K562 (cell line): Measurements from ENCODE around the gene PNPO. TPM values are rescaled to one million over a fixed set of nuclear protein-coding genes. Genes with fewer than 3 reads are reported as not detected.
A peak's percentile ranks its signal among the peaks of the same experiment; 100 is the strongest.

ENCODE experiments used
- ATAC-seq: fragments of 200-7000 bp; cut with Tn5 transposase; 3 replicates; pipeline ENCODE4 v1.9.1; 2020; ENCODE audit warnings: moderate library complexity
- BruUV-seq: library from RNA; stranded (reverse); fragments of 400-500 nt; replicated peaks from 2 replicates; lab custom pipeline; 2021; lab: Mats Ljungman, UMichigan
- CTCF ChIA-PET: fragments of 300-600 bp; formaldehyde crosslinking; extraction: SDS; loops from one replicate; lab custom pipeline; 2021; ENCODE audit warnings: low intra/inter-chr PET ratio; lab: Yijun Ruan, JAX
- POLR2A ChIA-PET: fragments of 300-600, 350-650 bp; sonication (Branson Sonifier 250); formaldehyde crosslinking; extraction: SDS; loops from one replicate; lab custom pipeline; 2021; ENCODE audit warnings: antibody characterized with exemption, inconsistent platforms; lab: Yijun Ruan, JAX
- DNase-seq, 4 experiments: peaks; one replicate each; pipeline versions ENCODE4 v3.0.0 to v3.0.0-alpha.2; 2011 to 2018; ENCODE audit warnings: low spot score in 3 of 4, mixed read lengths in 3 of 4; ENCODE audit errors: extremely low read depth in 1 of 4
- FAIRE-seq: peaks from 2 replicates; lab custom pipeline; 2011; peaks lifted over from hg19 to GRCh38; lab: Jason Lieb, UNC
- H2AFZ ChIP-seq: 2 replicates; pipeline ENCODE4 v1.6.0; 2011; ENCODE audit warnings: low read depth, low read length, control low read depth, inconsistent platforms
- H3K27ac ChIP-seq: fragments of 200-600 bp; 3 replicates; pipeline ENCODE4 v1.8.0; 2011; ENCODE audit warnings: low read depth, mild to moderate bottlenecking, control low read depth, inconsistent platforms, low read length, moderate library complexity, mixed read lengths; ENCODE audit errors: extremely low read depth
- H3K27me3 ChIP-seq, 2 experiments: fragments of 300-600 bp in 1 of 2; 2 replicates in 1 of 2; 3 replicates in 1 of 2; pipeline versions ENCODE4 v1.6.0 to v1.8.0; 2011; ENCODE audit warnings: inconsistent platforms in 2 of 2, low read length in 2 of 2, mild to moderate bottlenecking in 1 of 2, mixed read lengths in 1 of 2, moderate library complexity in 1 of 2; ENCODE audit not compliant: control insufficient read depth in 2 of 2, insufficient read depth in 2 of 2
- H3K36me3 ChIP-seq: fragments of 300-600 bp; 3 replicates; pipeline ENCODE4 v1.8.0; 2011; ENCODE audit warnings: mild to moderate bottlenecking, low read length, inconsistent platforms; ENCODE audit not compliant: control insufficient read depth, insufficient read depth
- H3K4me1 ChIP-seq, 2 experiments: fragments of 200-600 bp in 1 of 2; replicated peaks in 1 of 2; 2 replicates in 1 of 2; 3 replicates in 1 of 2; pipeline versions ENCODE4 v1.5.1 to v1.8.0; 2011; ENCODE audit warnings: inconsistent platforms in 2 of 2, low read length in 2 of 2, mild to moderate bottlenecking in 1 of 2, mixed read lengths in 1 of 2, moderate library complexity in 1 of 2; ENCODE audit not compliant: control insufficient read depth in 2 of 2, insufficient read depth in 2 of 2
- H3K4me2 ChIP-seq: 2 replicates; pipeline ENCODE4 v1.6.1; 2011; ENCODE audit warnings: low read length, control low read depth, inconsistent platforms, mixed read lengths; ENCODE audit not compliant: insufficient read depth
- H3K4me3 ChIP-seq: fragments of 200-600 bp; sonication (generic), shearing (Covaris generic); 2 replicates; pipeline ENCODE4 v1.5.1; 2016; ENCODE audit warnings: control low read depth, inconsistent platforms
- H3K79me2 ChIP-seq: fragments of 200-600 bp; 3 replicates; pipeline ENCODE4 v1.8.0; 2011; ENCODE audit warnings: low read length, inconsistent platforms; ENCODE audit not compliant: control insufficient read depth, insufficient read depth
- H3K9ac ChIP-seq, 2 experiments: 2 replicates each; pipeline versions ENCODE4 v1.6.0 to v1.6.1; 2011; ENCODE audit warnings: low read depth in 2 of 2, low read length in 2 of 2, control low read depth in 1 of 2, inconsistent platforms in 1 of 2, mild to moderate bottlenecking in 1 of 2, mixed read lengths in 1 of 2; ENCODE audit not compliant: insufficient read depth in 1 of 2
- H3K9me1 ChIP-seq: one replicate; pipeline ENCODE4 v1.6.0; 2011; ENCODE audit warnings: inconsistent platforms, mild to moderate bottlenecking, low read length, moderate library complexity; ENCODE audit not compliant: control insufficient read depth, insufficient read depth
- H3K9me3 ChIP-seq: replicated peaks from 2 replicates; pipeline ENCODE4 v1.5.1; 2011; ENCODE audit warnings: low read depth, low read length, inconsistent platforms; ENCODE audit not compliant: control insufficient read depth, insufficient read depth
- H4K20me1 ChIP-seq: replicated peaks from 2 replicates; pipeline ENCODE4 v1.6.1; 2011; ENCODE audit warnings: low read length, inconsistent platforms, mixed read lengths; ENCODE audit not compliant: control insufficient read depth, insufficient read depth
- HDAC6 ChIP-seq: IDR thresholded peaks from 2 replicates; pipeline ENCODE4 v1.6.1; 2012; ENCODE audit warnings: low read depth, mild to moderate bottlenecking, control low read depth, inconsistent platforms, low read length, moderate library complexity
- NFIC ChIP-seq: fragments of 450-650 bp; IDR thresholded peaks from 2 replicates; pipeline ENCODE4 v1.6.1; 2017; ENCODE audit warnings: mild to moderate bottlenecking, inconsistent platforms
- STAT5A ChIP-seq: IDR thresholded peaks from 2 replicates; pipeline ENCODE4 v1.6.1; 2012; ENCODE audit warnings: low read length, inconsistent platforms, borderline replicate concordance
- ZC3H11A ChIP-seq: IDR thresholded peaks from 2 replicates; pipeline ENCODE4 v1.6.1; 2012; ENCODE audit warnings: low read depth, low read length, improper control_type of control experiment
- ZNF354B ChIP-seq: fragments of 250-450 bp; sonication (Bioruptor Pico); IDR thresholded peaks from 2 replicates; pipeline ENCODE4 v1.4.0; 2020
- whole genome bisulfite sequencing: fragments of 100-300 bp; shearing (Covaris generic); methylation state at CpG from one replicate; pipeline ENCODE4 v1.1.6; 2016; ENCODE audit warnings: low coverage, mixed read lengths; ENCODE audit not compliant: insufficient coverage; ENCODE audit errors: missing lambda C conversion rate; 5-methylcytosine and 5-hydroxymethylcytosine counted together
- in situ Hi-C: fragments of 300-500 bp; cut with MboI; formaldehyde crosslinking; loops from 4 replicates; pipeline ENCODE4 v1.15.0; 2018; ENCODE audit warnings: inconsistent platforms, mixed read lengths
- intact Hi-C: fragments of 100-400 bp; cut with micrococcal nuclease; formaldehyde crosslinking; loops from 2 replicates; pipeline ENCODE4 v1.14.2; 2022
- polyA plus RNA-seq, 8 experiments: library from polyadenylated mRNA; depleted of rRNA in 4 of 8; stranded (reverse) in 5 of 8; unstranded in 3 of 8; fragments of >200 nt; fragmentation: Nextera tagmentation in 2 of 8; fragmentation: Illumina TruSeq in 1 of 8; extraction: Ambion mirVana in 2 of 8; extraction: Trizol in 1 of 8; gene quantifications; 2 replicates each; pipeline versions ENCODE4 v1.2.1 to v1.2.3, GENCODE V29; 2011 to 2014; ENCODE audit warnings: inconsistent platforms in 1 of 8, missing spikeins in 1 of 8
- total RNA-seq, 7 experiments: library from RNA; depleted of rRNA in 6 of 7; stranded (reverse); fragments of >200 nt in 6 of 7; fragmentation: Illumina TruSeq in 2 of 7; extraction: Trizol in 2 of 7; gene quantifications; 2 replicates each; pipeline versions ENCODE4 v1.2.1 to v1.2.3, GENCODE V29; 2011 to 2021; ENCODE audit warnings: low replicate concordance in 1 of 7
- TF ChIP-seq, protein P1 (sequence below), 2 experiments: fragments of 450-650 bp in 1 of 2; sonication (generic) in 1 of 2; formaldehyde crosslinking; conservative IDR thresholded peaks; 2 replicates each; pipeline versions ENCODE4 v1.4.0 to v1.8.1; 2020 to 2022; ENCODE audit warnings: mild to moderate bottlenecking in 1 of 2, missing genetic modification reagents in 1 of 2
- TF ChIP-seq, protein P2 (sequence below): fragments of 450-650 bp; IDR thresholded peaks from 2 replicates; pipeline ENCODE4 v1.6.1; 2017; ENCODE audit warnings: mild to moderate bottlenecking, moderate library complexity

PNPO gene
- total and polyA plus RNA-seq, 9 of the 15 experiments (the other 6 are each of a cell fraction or from before 2014, with no cell fraction given) = 16.6 to 39.0 (median 27.4) TPM

DNA sequence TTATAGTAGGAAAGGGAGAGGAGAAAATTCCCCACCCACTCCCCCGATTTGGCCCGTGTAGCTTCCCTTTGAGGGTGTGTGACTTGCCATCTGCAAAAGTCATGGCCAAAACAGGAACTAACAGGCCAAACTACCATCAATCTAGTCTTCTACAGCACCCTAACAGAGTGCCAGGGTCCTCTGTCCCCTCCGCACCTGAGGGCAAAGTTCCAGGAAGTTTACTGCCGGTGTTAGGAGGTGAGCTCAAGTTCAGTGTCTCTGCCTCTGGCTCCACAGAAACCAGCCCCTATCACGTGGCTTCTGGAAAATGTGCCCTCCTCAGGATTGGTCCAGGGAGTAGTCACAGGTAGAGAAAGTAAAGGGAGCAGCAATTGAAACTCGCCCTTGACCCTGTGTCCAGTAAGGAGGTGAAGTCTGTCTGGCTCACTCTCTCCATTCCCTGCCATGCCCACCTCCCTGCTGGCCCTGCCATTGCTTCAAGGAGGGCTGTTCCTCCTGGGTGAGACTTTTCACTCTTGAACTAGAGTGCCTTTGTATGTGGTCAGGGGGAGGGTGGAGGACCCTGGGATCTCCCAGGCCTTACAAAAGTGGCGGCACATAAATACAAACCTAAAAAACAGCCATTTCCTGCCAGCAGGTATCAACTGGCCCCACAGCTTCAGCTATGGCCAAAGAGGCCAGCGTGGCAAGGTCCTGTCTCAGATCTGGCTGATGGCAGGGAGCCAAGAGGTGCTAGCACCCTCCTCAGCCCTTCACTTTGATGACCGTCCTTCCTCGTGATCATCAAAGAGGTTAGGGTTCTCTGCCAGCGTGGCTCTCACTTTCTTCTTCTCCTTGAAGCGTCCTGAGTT is 11.0 kb downstream of the PNPO start:
- ChIA-PET POLR2A (interaction anchor here (0.9 to 2.5 kb wide), 3 partner anchors 11 to 66 kb away, joined by 3 to 12 read pairs (median 3); partner anchors contain the start of gene PNPO), CTCF (no interaction called here)
- H3K27me3 ChIP-seq = no peaks in the 10 kb centered on the region
- H3K79me2 ChIP-seq = no peaks in the 10 kb centered on the region
- TF ChIP-seq STAT5A = no peak
- peak; percentile 47; the same call in 1 of the 2 replicates for TF ChIP-seq NFIC
- TF ChIP-seq ZC3H11A = no peak
- TF ChIP-seq, protein P1, sequence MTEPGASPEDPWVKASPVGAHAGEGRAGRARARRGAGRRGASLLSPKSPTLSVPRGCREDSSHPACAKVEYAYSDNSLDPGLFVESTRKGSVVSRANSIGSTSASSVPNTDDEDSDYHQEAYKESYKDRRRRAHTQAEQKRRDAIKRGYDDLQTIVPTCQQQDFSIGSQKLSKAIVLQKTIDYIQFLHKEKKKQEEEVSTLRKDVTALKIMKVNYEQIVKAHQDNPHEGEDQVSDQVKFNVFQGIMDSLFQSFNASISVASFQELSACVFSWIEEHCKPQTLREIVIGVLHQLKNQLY (CRISPR knock-in tag; conservative IDR thresholded peaks at IDR 0.05) = no peak
- TF ChIP-seq ZNF354B (CRISPR knock-in tag) = no peak
- TF ChIP-seq, protein P2, sequence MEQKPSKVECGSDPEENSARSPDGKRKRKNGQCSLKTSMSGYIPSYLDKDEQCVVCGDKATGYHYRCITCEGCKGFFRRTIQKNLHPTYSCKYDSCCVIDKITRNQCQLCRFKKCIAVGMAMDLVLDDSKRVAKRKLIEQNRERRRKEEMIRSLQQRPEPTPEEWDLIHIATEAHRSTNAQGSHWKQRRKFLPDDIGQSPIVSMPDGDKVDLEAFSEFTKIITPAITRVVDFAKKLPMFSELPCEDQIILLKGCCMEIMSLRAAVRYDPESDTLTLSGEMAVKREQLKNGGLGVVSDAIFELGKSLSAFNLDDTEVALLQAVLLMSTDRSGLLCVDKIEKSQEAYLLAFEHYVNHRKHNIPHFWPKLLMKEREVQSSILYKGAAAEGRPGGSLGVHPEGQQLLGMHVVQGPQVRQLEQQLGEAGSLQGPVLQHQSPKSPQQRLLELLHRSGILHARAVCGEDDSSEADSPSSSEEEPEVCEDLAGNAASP = no peak
- TF ChIP-seq HDAC6 = no peak
- no peak overlapping the region; a peak in 1 of 4 replicates for H3K9ac ChIP-seq
- intact Hi-C loops (no loop called here), in situ Hi-C loops (loop anchor here (5.0 kb wide), 1 partner anchor 65 kb away; no protein-coding TSS in a partner anchor)
- DNase-seq (no peak), ATAC-seq (no peak), FAIRE-seq (no peak)
- 75% methylated on average over 12 of the region's 12 CpGs for WGBS
- peaks cover 10 to 13% of the 10 kb centered on the region in 2 experiments for H3K4me1 ChIP-seq
- H3K9me3 ChIP-seq = no peaks in the 10 kb centered on the region
- no peak overlapping the region for H2AFZ ChIP-seq
- no TSS peak for BruUV-seq
- no peak overlapping the region for H3K4me2 ChIP-seq
- H4K20me1 ChIP-seq = no peaks in the 10 kb centered on the region
- H3K4me3 ChIP-seq = no peak overlapping the region
- H3K27ac ChIP-seq = no peak overlapping the region; the same call in 2 of the 3 replicates
- peaks cover 26% of the 10 kb centered on the region for H3K36me3 ChIP-seq
- H3K9me1 ChIP-seq = no peaks in the 10 kb centered on the region
